HG02623 (cell line): ENCODE measurements around the gene PI4K2B.
"Not testable (repeated sequence)": the region's sequence is repeated elsewhere in the genome, so short reads cannot be mapped to it uniquely, and the experiment has no call there.

Source experiments
- ATAC-seq: cut with Tn5 transposase; IDR thresholded peaks from one replicate; pipeline ENCODE4 v1.9.1; 2021; ENCODE audit warnings: moderate library complexity; ENCODE audit not compliant: unreplicated experiment

PI4K2B gene

DNA sequence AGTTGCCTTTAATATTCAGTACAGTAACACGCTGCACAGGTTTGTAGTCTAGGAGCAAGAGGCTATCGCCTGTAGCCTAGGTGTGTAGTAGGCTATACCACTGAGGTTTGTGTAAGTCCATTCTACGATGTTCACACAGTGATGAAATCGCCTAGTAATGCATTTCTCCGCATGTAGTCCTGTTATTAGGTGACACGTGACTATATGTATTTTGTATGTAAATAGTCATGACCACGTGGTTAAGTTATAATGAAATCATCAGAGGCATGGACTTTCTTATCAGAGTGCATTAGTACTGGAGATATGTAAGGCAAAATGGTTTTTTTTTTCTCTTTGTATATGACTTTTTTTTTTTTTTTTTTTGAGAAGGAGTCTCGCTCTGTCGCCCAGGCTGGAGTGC lies 68.8 kb downstream of the PI4K2B start:
- no peak for ATAC-seq

DNA sequence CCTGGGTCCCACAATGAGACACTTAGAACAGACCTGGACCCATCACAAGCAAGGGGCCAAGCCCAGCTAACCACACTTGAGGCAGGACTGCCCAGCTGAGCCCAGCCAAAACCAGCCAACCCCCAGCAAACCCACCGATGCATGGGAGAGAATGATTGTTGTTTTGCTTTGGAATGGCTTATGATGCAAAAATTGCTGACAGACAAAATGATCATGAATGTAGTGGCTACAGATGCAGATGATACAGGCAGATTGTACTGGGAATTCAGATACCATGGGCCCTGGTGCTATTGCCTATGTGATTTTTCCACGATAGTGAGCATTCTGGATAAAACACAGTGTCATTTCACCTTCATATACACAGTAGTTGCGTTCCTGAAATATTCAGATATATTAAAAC lies 69.7 kb downstream of the PI4K2B start:
- ATAC-seq, result no peak

DNA sequence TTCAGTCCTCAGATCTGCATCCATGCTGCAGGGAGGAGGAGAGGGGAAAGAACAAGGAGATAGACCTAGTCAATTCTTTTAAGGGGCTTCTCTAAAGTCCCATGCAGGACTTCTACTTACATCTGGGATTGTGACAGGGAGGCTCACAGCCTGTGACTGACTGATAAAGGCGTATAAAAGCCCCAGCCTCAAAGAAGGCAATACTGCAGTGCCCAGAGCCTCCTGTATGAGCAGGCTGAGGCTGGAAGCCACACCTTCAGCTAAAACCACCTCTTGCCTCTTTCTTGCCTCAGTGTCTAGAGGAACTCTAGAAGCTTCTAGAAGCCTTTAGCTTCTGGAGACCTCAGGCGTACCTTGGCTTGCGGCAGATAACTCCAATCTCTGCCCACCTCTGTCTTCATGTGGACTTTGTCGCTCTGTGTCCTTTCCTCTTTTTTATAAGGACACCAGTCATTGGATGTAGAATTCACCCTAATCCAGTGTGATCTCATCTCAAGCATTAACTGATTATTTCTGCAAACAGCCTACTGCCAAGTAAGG lies 72.8 kb downstream of the PI4K2B start:
- ATAC-seq, result no peak

DNA sequence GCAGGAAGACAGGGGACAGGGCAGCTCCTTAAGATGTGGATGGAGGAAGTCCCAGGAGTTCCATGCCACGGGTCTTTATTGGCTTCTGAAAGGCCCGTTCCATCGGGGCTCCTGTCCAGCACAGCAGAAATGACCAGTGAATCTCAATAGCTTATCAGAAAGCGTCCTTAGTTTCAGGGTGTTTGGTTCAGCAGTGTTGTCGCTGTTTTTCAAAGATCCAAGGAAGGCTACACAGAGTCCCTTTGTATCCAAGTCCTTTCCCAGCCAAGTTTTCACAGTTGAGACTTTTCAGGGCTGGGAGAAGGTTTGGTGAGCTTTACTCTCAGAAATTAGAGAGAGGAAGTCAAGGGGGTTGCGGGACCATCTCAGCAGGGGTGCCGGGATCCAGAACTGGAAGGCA lies 73.8 kb downstream of the PI4K2B start:
- ATAC-seq, result no peak

DNA sequence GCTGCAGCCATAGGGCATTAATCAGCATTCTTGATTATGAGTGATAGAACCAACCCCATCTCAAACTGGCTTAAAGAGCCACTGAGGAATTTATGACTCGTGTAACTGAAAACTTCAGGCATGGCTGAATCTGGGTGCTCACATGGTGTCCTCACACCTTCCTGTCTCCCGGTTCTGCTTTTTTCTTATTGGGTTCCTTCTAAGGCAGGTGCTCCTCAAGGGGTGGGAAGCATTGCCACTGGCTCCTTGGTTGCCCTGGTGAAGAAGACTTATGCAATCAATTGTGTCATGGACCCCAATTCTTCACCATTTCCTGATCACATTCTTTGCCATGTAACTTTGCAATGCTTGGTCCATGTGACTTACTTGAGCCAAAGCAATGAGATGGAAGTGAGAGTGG lies 74.5 kb downstream of the PI4K2B start:
- no peak for ATAC-seq

DNA sequence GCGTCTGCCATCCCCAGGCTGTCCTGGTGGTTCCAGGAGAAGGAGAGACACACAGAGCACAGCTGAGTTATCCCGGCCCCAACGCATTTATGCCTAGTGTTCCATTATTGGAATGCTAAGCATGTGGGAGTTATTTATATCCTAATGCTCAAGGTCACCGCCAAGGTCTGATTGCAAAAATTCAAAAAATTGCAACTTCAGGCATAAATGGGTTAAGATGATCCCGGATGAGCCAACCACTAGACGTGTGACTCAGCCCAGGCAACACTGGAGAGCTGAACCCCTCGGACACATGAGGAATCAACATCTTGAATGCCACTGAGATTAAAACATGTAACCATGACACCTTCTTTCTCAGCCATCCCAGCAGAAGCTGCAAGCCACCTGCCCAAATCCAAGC lies 74.9 kb downstream of the PI4K2B start:
- ATAC-seq, result no peak

DNA sequence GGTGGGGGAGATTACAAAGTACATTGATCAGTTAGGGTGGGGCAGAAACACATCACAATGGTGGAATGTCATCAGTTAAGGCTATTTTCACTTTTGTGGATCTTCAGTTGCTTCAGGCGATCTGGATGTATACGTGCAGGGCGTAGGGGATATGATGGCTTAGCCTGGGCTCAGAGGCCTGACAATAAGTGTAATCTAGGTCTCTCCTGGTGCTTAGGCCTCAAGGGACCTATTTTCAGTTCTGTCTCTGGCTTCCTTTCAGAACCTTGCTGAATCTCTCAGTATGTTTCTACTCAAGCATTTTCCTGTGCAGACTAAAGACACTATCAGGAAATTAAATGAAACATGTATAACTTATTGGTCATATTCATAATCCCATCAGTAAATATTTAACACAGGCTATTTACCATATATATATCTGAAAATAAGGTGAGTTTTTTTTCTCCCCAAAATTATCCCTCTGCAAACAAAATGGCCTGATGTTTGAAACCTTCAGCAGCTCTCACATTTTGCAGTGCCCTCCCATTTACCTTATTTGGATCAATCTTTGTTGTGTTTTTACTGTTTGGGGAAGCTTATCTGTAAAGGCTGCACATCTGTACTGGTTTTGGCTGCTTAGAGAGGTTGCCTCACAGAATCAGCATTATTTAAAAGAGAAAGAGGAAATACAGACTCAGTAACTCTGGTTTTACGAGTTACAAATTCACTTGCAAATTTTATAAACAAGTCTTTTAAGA lies 76.4 kb downstream of the PI4K2B start:
- ATAC-seq, result peak; percentile 44

DNA sequence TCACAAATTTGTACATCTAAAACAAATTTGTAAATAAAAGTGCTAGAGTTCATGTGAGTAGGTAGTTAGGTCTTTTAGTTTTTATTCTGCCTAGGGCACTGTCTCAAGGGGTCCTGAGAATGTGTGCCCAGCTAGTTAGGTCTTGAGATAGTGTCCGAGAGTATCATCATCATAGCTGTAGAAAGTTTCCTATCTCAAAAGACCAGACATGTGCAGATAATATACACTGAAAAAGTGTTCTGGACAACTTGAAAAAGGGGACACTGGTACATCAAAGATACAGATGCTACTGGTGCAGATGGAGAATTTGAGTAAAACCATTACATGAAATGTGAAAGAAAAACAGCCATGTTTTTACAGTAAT lies 77.0 kb downstream of the PI4K2B start:
- ATAC-seq, result no peak

DNA sequence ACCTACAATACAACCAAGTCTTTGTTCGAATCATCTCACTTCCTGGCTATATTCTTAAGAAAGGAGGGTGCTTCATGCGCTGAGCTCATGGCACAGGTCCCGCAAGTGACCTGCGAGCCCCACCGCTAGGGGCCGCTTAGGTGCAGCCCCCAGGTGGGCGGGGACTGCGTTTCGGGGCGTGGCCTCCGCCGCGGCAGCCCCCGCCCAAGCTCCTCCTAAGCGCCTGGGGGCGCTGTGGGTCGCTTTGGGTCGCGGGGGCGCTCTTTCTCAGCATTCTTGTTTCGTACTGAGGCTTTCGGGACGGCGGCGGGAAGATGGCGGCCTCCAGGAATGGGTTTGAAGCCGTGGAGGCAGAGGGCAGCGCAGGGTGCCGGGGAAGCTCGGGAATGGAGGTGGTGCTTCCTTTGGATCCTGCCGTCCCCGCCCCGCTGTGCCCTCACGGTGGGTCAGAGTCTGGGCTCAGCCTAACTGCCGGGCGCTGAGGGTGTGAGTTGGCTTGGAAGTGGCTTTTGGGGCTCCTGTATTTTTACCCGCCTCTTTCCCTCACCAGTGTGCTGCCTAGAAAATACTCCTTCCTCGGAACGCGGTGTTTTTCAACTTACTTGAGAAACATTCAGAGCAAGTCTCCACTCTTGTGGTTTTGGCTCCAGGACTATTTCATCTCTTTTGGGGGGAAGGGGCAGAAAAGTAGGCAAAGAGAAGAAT lies 78.8 kb downstream of the PI4K2B start, which contains the start of gene ZCCHC4:
Gene ZCCHC4, plus strand, starts transcription at position 279 of the 705 bp plus-strand sequence. Its CDS starts 36 bp downstream, at position 315.
- ATAC-seq, result peak; percentile 80

DNA sequence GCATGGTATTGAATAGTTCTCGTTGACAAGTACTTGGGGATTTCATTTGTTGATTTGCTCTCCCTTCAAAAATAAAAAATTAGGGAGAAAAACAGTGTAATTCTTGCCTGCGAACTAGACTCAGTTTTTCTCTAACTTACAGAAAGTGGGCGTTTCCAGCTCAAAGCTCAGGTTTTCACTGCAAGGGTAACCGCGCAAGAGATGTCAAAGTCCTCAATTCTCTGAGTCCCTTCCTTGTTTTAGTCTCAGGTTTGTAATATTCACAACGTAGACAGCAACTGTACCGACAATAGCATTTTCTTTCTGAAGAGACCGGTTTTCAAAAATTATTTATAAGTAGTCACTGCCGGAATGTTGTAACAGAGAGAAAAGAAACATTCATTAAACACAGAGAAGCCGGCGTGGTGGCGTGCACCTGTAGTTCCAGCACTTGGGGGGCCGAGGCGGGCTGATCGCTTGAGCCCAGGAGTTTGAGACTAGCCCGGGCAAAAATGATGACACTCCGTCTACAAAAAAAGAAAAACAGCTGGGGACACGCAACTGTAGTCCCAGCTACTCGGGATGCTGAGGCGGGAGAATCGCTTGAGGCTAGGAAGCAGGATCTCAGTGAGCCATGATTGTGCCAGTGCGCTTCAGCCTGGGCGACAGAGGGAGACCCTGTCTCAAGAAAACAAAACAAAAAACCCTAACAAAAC lies 79.5 kb downstream of the PI4K2B start:
- ATAC-seq, result no peak

DNA sequence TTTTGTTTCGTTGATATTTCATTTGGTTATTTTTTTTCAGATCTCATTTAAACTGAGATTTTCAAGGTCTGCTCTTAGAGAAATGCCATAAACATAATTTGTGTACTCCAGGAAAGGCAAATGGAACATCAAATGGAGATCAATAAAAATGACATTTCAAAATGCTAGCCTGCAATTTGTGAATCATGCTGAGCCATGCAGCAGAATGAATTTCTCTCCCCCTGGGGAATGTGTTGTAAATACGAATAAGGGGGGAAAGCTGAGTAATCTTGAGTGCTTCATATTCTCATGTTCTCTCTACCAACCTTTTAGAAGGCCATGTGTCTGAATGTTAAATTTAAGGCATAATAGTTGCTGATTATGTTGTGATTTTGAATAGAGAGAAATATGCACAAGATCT lies 86.5 kb downstream of the PI4K2B start:
- no peak for ATAC-seq

DNA sequence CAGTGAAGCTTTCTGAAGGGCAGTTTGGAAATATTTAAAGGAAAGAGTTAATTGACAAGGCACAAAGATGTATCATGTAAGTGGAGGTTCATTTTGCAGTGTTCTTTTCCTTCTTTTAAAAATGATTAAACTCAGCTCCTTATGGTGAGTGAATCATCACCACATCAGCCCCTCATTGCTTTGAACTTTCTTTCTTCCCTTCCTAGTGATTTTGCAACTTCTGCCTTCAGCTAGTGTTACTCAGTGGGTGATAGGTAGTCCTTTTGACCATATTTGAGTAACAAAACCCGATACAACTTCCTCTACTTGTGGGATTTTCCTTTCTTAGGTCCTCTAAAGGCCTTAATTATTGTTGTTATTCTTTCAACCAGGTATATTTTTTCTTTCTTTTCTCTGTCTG lies 86.9 kb downstream of the PI4K2B start:
- no peak for ATAC-seq

DNA sequence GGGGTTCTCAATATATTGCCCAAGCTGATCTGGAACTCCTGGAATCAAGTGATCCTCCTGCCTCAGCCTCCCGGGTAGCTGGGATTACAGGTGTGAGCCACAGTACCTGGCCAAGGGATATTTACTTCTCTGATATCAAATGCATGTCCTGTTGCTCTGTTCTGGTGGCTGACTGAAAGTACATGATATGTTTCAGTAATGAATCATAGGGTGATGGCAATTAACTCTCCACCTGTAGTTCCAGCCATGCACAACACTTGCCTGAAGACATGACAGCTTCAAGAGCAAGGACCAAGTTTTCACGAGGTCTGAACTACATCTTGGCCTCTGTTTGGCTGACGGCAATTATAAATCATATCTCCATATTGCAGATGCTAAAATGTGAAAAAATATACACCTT lies 87.9 kb downstream of the PI4K2B start:
- no peak for ATAC-seq

DNA sequence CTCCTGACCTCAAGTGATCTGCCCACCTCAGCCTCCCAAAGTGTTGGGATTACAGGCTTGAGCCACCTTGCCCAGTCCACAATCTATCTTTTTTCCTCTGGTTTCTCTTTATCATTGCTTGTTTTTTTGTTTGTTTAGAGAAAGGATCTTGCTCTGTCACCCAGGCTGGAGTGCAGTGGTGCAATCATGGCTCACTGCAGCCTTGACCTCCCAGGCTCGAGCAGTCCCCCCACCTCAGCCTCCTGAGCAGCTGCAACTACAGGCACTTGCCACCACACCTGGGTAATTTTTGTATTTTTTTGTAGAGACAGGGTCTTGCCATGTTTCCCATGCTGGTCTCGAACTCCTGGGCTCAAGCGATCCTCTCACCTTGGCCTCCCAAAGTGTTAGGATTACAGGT lies 94.6 kb downstream of the PI4K2B start:
- ATAC-seq, result not testable (repeated sequence)
